T-helper 1 cell treated with Interleukin-12 subunit alpha and Interleukin-12 subunit beta and Interleukin-4 antibody, amounts not matched to agents 30 ng/mL and 1 ng/mL, for 36 hours (primary cell): ENCODE results near the gene COA4. TPM values are rescaled to one million over a fixed set of nuclear protein-coding genes. Genes with fewer than 3 reads are reported as not detected.

Experiments
- intact Hi-C: fragments of 100-400 bp; cut with micrococcal nuclease; formaldehyde crosslinking; loops from one replicate; pipeline ENCODE4 v1.15.1; 2024
- total RNA-seq: library from RNA; stranded (reverse); gene quantifications from 2 replicates; pipeline ENCODE4 v1.2.3, GENCODE V29; 2022

The COA4 gene
- total RNA-seq, 1 donor from 2014 or later = 73.1 TPM

DNA sequence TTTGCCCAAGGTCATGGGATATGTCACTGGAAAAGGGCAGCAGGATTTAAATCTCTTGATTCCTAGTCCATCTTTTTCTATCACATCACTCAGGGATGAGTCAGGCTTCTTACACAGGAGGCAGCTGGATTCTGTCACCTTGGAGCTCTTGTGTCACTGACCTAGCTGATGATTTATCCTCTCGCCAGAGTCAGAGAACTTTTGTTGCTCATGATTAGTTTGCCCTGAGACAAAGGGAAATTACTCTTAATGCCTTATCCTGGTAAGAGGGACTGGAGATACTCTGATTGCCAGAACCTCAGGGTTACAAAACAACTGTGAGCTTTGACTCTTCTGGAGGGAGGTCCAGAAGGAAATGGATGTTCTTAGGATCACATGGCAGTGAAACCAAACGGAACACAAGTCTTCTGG lies 10.1 kb downstream of the COA4 start:
- intact Hi-C loops = no loop called here

DNA sequence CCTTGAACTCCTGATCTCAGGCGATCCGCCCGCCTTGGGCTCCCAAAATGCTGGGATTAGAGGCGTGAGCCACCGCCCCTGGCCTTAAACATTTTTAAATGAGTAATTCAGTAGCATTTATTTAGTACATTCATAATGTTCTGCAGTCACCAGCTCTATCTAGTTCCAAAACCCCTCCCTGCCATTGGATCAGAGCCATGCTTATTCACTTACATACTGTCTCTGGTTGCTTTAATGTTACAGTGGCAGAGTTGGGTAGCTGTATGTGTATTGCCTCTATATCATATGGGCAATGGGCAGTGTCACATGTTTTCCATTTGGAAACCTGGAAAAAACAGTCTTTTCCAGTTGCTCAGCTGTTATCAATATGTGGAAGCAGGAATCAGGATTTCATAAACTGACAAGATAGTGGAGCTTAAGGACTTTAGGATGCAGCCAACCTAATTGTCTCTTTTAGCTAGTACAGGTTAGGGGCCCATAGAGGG lies 10.5 kb downstream of the COA4 start:
- intact Hi-C loops = no loop called here

DNA sequence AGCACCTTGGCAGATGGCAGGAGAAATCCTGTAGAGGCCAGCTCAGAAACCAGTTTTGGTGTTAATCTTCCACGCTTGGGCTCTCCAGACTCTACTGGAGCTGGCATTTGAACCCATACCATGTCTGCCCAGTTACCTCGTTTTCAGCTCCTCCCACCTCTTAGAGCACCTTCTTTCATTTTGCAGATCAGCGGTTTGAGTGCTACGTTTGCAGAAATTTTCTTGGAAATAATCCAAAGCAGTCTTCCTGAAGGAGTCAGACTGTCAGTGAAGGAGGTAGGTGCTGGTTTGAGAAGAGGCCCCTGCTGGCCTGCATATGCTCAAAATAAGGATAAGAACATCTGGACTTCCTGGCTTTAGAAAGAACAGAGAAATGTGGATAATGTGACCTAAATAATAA lies 13.7 kb downstream of the COA4 start:
- intact Hi-C loops = no loop called here

DNA sequence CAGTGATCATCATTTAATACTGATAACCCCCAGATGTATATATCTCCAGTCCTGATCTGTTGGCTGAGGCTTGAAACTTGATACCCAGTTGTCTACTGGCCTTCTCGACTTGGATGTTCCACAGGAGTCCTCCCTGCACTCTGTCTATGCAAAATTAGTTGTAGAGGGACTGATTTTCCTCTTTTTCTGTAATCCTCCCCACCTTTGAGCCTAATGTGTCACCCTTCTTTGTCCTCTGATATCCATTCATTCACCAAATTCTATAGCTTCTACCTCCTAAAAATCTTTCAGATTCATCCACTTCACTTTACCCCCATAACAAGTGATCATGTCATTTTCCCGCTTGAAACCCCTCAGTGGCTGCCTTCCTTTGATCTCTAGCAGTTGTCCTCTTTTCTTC lies 16.4 kb downstream of the COA4 start:
- intact Hi-C loops = no loop called here

DNA sequence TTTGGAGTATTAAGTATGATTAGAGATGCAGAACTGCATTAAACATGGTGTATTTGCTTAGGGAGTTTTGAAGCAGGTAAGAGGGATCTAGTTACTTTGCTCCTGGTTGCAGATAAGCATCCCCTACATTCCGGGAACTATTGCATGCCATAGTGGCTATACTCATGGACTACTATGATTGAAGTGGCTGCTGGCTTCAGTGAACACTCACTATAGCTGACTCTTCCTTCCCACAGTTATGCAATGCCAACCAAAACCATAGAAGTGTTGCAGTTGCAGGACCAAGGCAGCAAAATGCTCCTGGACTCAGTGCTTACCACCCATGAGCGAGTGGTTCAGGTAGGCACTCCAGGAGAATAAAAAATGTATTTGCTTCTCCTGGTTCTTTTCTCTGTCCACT lies 17.0 kb downstream of the COA4 start:
- intact Hi-C loops = no loop called here

DNA sequence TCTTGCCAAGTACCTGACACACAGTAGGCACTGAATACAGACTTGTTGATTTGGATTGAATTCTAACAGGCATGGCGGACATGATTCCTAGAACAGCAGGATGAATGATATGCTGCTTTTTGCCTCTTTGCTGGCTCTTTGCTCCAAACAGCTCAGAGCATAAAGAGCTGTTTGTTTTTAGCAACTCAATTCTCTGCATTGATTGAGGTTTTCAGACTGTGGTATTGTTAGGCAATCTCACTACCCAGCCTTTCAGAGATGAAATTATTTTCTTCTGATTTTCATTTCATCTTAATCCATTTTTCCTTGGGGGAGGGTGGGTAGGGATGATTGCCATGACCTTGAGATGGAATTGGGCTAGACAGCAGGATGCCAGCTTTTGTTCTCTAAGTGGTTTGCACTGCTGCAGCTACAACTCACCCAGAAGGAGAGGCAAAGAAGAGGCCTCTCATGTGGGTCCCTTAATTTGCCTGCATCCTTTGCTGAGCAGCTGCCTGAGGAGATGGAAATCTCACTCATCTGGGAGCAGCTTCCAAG lies 20.5 kb downstream of the COA4 start:
- intact Hi-C loops = no loop called here

DNA sequence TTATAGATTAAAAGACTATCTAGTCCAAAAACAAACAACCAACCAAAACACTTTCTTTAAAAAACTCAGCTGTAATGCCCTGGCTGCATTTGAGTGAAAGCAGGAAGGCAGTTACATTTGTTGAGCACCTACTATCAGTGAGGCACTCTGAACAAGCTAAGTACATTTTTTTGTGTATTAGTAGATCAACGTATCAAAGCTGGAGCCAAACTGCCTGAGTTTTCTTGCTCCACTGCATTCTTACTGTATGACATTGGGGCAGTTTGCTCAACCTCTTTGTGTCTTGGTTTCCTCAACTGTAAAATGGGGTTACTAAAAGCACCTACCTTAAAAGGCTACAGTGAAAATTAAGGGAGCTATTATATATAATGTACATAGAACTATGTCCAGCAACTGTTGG lies 22.0 kb downstream of the COA4 start:
- intact Hi-C loops = no loop called here

DNA sequence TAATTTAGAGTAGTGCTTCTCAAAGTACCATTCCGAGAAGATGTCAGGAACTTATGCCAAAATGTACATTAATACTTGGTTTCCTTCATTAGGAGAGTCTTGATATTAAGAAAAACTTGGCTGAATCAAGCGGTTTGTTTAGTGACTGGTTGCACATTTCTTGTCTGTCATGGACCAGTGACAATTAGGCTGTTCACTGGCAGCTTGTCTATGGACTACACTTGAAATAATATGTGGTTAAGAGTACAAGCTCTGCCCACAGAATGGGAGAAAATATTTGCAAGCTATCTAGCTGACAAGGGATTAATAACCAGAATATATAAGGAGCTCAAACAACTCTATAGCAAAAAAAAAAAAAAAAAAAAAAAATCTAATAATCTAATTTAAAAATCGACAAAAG lies 24.6 kb downstream of the COA4 start:
- intact Hi-C loops = no loop called here

DNA sequence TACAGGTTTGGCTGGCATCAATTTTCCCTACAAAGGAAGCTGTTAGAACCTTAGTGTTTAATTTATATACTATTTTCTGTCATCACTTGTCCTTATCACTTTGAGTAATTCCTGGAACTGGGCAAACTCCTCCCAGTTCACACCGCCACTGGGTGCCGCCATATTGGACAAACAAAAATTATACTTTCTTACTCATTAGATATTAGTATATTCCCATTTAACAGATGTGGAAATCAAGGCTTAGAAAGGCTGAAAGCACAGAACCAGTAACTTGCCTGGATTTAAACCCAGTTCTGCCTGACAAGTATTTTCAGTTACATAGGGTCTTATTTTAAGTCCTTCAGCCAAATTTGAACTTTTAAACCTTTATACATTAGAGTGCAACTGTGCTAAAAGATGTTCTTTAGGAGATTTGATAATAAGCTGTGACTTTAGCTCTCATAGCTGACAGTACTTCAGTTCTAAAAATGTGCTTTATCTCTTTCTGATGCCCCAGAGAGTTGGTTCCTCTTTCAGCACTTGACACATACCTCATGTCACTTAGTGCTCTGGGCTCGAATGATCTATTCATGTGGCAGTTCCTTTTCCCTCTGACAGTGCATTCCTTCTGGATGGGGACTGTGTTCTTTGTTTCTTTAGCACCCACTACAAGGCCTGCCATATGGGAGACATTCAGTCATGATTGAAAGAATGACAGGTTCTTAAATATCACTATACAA lies 25.4 kb downstream of the COA4 start:
- intact Hi-C loops = no loop called here

DNA sequence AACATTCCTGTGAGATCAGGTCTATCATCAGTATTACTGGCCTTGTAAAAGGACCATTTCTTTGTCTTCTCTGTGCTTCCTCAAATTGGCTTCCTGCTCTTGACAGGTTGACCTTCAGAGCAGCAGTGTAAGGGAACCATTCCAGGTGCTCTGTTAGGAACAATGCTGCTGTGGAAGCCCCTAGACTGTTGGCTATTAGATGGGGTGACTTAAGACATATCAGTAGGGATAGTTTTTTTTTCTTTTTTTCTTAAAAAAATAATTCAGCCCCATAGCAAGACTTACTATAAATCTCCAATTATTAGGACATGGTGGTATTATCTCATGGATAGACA lies 37.6 kb downstream of the COA4 start:
- intact Hi-C loops = no loop called here

DNA sequence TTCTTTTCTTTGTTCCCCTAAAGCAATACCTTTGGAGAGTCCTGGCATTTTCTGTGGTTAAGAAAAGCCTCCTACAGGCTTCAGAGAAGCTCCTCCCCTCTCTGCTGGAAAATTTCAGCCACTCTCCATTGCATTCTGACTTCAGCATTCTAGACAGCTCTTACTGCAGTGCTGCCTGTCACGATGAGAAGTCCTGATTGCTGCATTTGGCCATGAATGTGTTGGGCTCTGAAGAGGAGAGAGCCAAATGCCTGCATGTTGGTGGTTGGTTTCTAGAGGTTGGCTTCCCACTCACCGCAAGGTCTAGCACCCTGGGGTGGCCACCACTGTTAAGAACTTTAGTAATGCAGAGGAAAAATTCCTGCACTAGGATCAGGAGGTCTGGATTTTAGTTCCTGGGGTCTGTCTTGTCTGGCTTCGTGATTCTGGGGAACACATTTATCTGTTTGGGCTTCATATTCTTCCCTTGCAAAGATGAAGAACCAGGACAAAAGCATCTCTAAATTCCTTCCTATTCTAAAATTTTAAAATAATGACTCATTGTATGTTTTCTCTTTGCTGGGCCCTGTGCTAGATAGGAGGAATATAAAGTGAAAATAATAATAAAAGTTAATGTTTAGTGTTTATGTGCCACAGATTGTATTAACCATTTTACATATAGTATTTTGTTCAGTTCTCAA lies 38.1 kb downstream of the COA4 start:
- intact Hi-C loops = no loop called here

DNA sequence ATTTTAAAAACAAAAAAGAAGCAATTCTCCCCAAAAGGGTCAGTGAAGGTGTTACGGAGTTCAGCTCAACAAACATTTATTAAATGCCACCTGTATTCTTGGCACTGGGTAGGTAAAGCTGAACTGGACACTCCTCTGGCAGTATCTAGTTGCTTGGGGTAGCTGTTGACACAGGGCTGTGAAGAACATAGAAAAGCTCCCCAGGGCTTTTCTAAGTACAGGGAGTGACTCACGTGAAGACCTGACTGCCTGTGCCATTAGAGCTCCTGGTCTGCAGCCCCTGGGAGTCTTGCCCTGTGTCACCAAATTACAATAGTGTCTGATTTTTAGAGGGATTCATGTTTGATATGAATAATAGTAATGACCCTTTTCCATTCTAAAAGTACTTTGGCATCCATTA lies 43.6 kb downstream of the COA4 start:
- intact Hi-C loops = no loop called here

DNA sequence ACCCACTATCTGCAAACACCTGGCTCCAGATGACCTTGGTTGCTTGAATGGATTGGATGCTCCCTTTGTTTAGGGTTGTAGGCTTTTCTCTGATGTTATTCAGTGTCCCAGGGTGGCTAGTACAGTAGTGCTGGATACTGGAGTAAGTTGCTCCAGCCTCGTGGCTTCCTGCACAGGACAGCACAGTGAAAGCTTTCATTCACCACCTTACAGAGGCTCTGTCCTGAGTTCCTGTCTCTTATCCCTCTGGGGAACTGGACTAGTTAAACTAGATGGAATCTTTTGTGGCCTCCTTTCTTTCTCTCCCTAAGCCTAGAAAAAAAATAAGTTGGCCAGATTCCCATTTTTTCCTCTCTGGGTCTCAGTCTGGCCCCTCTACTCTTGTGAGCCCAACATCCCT lies 46.4 kb downstream of the COA4 start:
- intact Hi-C loops = no loop called here

Other genes starting within 250 kb of the COA4 start
- gene PLEKHB1, start 230.3 kb downstream of the COA4 start, total RNA-seq = 3.8 and 4.7 TPM in 2 replicates
- gene RAB6A, start 115.8 kb downstream of the COA4 start, total RNA-seq = 96.5 and 97.4 TPM in 2 replicates
- 50.4 and 51.8 TPM in 2 replicates for gene MRPL48, start 89.0 kb downstream of the COA4 start, total RNA-seq
- 19.2 and 19.9 TPM in 2 replicates for gene PAAF1, start 153 bp upstream of the COA4 start, total RNA-seq
- gene DNAJB13, start 74.2 kb upstream of the COA4 start, total RNA-seq = 0.10 TPM in 1 of 2 replicates, not detected in the other
- gene UCP2, start 106.0 kb upstream of the COA4 start, total RNA-seq = 461 and 494 TPM in 2 replicates
- gene UCP3, start 132.2 kb upstream of the COA4 start, total RNA-seq = 3.4 and 5.0 TPM in 2 replicates